ENCODE results near the gene SIRT7. TPM values are rescaled to one million over a fixed set of nuclear protein-coding genes. Genes with fewer than 3 reads are reported as not detected.

Gene SIRT7
- total and polyA plus RNA-seq, 8 donors = 11.6 to 37.9 (median 13.2) TPM

DNA sequence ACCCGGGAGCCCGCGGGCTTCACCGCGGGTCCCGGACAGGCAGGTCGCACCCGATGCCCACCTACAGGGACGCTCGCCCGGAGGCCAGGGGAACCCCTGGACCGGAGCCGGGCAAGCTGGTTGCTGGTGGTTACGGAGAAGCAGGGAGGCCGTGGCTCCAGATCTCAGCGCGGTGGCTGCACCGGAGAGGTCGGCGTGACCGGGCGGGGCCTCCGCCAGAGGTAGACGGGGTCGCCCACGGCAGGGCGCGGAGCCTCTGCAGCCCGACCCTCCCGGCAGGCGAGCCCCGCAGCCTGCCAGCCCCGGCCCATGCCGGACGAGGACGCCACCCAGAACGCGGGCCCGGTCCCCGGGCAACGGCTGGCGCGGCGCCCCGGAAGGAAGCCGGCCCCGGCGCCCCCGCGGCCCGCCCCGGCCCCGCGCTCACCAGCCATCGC is 7.1 kb downstream of the SIRT7 start:
- Histone ChIP-seq H3K36me3 (peaks cover 0 to 77% of the 10 kb centered on the region in 2 donors), H3K27me3 (no peaks in the 10 kb centered on the region), H3K9me3 (no peaks in the 10 kb centered on the region), H3K27ac (peak overlapping the region in 1 of 2 donors; percentile 53), H3K4me1 (peaks cover 10 to 37% of the 10 kb centered on the region in 2 donors), H3K4me3 (peak overlapping the region; percentile 73 to 81)
- DNase-seq = no peak
- TF ChIP-seq, protein P1, sequence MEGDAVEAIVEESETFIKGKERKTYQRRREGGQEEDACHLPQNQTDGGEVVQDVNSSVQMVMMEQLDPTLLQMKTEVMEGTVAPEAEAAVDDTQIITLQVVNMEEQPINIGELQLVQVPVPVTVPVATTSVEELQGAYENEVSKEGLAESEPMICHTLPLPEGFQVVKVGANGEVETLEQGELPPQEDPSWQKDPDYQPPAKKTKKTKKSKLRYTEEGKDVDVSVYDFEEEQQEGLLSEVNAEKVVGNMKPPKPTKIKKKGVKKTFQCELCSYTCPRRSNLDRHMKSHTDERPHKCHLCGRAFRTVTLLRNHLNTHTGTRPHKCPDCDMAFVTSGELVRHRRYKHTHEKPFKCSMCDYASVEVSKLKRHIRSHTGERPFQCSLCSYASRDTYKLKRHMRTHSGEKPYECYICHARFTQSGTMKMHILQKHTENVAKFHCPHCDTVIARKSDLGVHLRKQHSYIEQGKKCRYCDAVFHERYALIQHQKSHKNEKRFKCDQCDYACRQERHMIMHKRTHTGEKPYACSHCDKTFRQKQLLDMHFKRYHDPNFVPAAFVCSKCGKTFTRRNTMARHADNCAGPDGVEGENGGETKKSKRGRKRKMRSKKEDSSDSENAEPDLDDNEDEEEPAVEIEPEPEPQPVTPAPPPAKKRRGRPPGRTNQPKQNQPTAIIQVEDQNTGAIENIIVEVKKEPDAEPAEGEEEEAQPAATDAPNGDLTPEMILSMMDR (IDR thresholded peaks at IDR 0.05) = no peak
- intact Hi-C loops (cut with DNase I) = no loop called here
- peak; percentile 1 for ATAC-seq

DNA sequence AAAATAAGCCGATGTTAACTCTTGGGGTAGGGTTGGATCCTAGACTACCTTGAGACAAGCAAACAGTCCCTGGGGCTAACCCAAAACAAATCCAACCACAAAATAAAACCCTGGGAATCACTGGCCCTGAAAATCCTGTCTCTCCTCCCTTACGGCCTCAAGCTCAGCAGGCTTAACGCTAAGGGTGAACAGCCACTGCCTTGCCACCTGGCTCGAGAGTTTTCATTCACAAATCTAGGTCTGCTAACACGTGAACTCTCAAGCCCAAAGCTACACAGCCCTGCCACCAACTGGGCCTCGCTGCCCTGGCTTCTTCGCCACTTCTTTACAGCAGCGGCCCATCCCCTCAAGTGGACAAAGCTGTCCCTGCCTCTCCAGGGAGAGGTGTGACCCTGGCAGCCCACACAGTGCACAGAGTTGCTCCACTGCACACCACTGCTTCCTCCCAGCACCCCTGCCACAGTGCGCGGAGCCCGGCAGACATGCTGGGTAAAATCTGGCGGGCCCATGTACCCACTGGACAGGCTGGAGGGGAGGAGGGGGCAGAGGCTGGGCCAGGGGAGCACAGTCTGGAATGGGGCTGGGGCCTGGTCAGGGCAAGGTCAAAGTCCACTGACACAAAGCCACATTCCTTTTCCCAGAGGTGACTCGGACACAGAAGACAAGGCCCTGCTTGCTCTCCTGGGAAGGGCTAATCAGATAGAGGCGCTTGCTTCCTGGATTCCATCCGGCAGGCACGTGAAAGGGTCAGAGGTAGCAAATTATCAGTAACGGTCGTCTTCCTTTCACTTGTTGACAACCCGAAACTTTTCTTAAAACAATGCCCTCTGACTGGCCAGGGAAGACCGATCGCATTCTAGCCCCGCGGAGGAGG is 7.8 kb downstream of the SIRT7 start:
- H3K4me1 ChIP-seq = peaks cover 10 to 33% of the 10 kb centered on the region in 2 donors
- intact Hi-C loops (cut with DNase I) = no loop called here
- TF ChIP-seq, protein P1 (IDR thresholded peaks at IDR 0.05) = no peak
- no peaks in the 10 kb centered on the region for H3K9me3 ChIP-seq
- ATAC-seq (no peak), DNase-seq (no peak)
- no peaks in the 10 kb centered on the region for H3K27me3 ChIP-seq
- H3K27ac ChIP-seq = peak overlapping the region in 1 of 2 donors; percentile 53
- H3K4me3 ChIP-seq = peak overlapping the region; percentile 73 to 81
- peaks cover 0 to 77% of the 10 kb centered on the region in 2 donors for H3K36me3 ChIP-seq

DNA sequence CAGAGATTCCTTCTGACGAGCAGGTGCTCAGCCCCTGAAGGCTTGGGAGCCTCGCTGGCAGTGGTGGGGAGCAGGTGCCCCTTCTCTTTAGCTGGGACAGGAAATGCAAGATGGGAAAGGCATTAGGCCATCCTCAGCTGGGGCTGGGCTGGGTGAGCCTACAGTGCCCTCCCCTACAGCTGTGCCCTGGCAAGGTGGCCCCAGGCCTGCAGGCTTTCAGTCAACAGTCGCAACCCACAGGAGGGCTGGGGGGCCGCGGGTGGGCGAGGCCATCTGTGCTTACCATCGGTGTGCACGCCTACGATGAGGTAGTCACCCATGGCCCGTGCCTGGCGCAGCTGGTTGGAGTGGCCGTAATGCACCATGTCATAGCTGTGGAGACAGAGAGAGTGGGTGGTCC is 8.7 kb downstream of the SIRT7 start:
- no peak overlapping the region for H3K4me3 ChIP-seq
- H3K9me3 ChIP-seq = no peaks in the 10 kb centered on the region
- H3K4me1 ChIP-seq = peaks cover 10 to 33% of the 10 kb centered on the region in 2 donors
- no peak overlapping the region for H3K27ac ChIP-seq
- TF ChIP-seq, protein P1 (IDR thresholded peaks at IDR 0.05) = no peak
- intact Hi-C loops (cut with DNase I) = no loop called here
- H3K36me3 ChIP-seq = peaks cover 0 to 77% of the 10 kb centered on the region in 2 donors
- no peak for DNase-seq
- no peak for ATAC-seq
- H3K27me3 ChIP-seq = no peaks in the 10 kb centered on the region

DNA sequence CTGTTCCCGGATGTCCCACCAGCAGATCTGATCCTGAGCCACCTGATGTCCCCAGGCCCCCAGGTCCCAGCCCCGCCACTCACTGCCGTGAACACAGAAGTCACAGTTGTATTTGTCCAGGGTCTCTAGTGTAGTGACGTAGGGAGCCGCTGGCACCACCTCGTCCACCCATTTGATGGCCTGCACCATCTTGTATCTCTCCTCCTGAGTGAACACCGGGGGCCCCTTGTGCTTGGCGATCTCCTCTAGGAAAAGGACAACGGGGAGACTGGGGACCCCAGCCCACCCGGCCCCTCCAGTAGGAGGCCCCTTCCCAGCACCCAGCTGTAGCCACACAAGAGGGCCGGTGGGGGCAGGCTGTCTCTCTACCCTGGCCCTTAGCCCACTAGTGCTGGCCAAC is 9.2 kb downstream of the SIRT7 start:
- Histone ChIP-seq H3K4me3 (no peak overlapping the region), H3K9me3 (no peaks in the 10 kb centered on the region), H3K36me3 (peaks cover 0 to 77% of the 10 kb centered on the region in 2 donors), H3K27me3 (no peaks in the 10 kb centered on the region), H3K27ac (no peak overlapping the region), H3K4me1 (peaks cover 10 to 33% of the 10 kb centered on the region in 2 donors)
- TF ChIP-seq, protein P1 (IDR thresholded peaks at IDR 0.05) = no peak
- no peak for DNase-seq
- intact Hi-C loops (cut with DNase I) = no loop called here
- ATAC-seq = no peak

Measured in left lung (tissue), 10 donors.